GM12873 (cell line): ENCODE results near the gene GCLC.

ENCODE experiments used
- TF ChIP-seq, protein P1 (sequence below): IDR thresholded peaks from 2 replicates; pipeline ENCODE4 v1.5.1; 2012; ENCODE audit warnings: low read depth, mild to moderate bottlenecking, moderate library complexity, low read length, control low read depth; ENCODE audit not compliant: insufficient read depth; ENCODE audit errors: missing control alignments

The GCLC gene

DNA sequence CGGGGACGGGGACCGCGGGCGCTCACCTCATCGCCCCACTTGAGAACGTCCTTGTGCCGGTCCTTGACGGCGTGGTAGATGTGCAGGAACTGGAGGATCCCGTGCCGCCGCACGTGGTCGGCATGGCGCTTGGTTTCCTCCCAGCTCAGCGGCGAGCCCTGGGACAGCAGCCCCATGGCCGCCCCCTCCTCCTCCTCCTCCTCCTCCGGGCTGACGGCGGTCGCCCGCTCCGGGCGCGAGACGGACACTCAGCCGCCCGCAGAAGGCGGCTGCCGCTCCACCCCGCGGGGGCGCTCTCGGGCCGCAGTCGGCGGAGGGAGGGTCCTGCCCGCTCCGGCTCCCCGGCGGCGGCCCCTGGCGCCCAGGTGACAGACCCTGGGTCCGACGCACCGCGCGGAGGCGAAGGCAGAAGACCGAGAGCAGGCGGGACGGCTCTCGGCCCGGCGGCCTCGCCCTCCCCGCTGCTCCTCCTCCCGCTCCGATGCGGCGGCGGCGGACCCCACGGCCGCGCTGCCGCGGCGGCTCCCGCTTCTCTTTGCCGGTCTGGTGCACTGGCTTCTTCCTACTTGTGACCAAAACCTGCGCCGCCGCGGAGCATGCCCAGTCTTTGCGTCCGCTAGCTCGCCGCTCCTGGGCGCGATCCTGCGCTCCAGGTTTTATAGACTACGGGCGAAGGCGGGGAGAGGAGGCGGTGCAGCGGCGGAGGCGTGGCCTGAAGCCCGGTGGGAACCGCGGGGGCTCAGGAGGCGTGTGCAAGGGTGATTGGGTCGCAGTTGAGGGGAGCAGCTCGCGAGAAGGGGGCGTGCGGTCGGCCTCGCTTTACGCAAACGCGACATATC is at the start of gene GCLC:
Gene GCLC, minus strand, starts transcription at position 632 of the 839 bp plus-strand sequence. Its CDS starts 456 bp downstream, at position 176.
- TF ChIP-seq, protein P1, sequence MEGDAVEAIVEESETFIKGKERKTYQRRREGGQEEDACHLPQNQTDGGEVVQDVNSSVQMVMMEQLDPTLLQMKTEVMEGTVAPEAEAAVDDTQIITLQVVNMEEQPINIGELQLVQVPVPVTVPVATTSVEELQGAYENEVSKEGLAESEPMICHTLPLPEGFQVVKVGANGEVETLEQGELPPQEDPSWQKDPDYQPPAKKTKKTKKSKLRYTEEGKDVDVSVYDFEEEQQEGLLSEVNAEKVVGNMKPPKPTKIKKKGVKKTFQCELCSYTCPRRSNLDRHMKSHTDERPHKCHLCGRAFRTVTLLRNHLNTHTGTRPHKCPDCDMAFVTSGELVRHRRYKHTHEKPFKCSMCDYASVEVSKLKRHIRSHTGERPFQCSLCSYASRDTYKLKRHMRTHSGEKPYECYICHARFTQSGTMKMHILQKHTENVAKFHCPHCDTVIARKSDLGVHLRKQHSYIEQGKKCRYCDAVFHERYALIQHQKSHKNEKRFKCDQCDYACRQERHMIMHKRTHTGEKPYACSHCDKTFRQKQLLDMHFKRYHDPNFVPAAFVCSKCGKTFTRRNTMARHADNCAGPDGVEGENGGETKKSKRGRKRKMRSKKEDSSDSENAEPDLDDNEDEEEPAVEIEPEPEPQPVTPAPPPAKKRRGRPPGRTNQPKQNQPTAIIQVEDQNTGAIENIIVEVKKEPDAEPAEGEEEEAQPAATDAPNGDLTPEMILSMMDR = peak; percentile 62

DNA sequence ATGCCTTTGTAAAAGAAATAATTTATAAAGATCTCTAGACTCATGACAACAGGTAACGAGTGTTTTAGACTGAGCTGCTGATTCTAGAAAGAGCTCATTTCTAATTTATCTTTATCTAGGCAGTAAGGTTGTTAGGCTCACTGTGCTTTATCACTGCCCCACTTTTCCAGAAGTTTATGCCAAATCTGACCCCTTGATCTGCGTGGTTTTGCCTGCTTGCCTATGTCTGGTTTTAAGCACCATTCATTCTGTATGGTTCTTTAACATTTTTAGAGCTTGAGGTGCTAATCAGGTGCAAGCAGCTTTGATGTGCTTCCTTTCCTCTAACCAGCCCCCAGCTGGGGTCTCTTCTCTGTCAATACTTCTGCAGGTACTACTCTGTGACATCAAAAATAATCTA is 49.7 kb upstream of the GCLC start:
- TF ChIP-seq, protein P1 = no peak

DNA sequence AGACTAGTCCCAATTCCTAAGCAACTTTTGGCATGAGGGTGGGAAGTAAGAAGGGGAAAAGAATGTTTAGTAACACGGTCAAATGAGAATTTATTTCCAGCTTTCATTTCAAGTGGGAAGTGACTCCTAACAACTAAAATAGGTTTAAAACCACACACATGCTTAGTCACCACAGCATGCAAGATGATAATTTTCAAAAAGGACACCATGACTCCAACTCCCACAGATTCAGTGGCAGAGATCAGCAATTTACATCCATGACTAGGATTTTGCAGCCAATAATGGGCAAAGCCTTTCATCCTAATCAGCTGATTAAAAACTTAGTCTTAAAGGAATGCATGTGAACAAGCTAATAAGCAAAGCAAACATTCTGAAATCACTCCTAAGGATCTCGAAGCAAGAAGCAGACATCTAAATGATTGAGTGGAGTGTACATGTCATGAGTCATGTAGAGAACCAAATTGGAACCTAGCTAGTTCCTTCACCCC is 48.1 kb upstream of the GCLC start:
- TF ChIP-seq, protein P1 = no peak

DNA sequence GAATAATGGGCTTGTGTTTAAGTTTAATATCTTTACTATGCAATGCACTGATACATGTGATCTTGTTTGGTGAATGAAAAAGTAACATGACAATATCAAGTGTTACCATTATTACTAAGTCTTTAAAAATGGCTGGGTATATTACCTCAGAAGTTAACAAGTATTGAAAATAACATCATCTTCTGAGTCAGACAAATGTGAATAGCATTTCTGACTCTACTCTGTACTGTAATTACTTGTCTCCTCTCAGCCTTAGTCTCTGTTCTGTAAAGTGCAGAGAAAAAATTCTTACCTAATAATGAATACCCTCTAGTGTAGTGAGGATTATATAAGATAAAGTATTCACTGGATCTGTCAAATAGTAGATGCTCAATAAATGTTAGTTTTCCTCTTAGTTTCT is 47.0 kb upstream of the GCLC start:
- TF ChIP-seq, protein P1 = no peak

DNA sequence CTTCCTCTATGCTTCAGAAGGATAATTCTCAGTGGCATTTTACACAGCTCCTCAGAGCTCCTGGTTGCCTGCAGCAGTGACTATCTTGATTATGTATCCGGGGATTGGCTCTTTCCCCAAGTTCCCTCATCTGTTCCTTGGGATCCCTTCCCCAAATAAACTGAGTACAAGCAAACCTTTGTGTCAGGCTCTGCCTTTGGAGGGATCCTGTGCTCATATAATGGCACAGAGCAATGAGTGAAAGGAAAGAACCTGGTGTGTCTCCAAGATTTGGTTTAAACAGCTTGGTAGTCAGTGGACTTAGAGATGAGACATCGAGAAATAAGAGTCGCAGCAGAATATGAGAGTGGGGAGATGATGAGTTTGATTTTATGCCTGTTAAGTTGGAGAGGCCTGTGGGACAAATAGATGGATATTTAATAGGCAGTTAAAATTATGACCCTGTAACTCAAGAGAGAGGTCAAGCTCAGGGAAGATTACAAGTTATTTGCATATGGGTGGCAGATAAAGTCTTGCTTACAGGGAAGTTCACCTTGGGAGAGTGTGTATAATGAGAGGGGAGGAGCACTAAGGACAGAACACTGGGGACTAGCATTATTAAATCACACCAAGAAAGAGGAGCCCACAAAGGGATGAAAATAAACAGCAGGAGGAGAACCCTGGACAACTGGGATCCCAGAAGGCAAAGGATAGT is 44.1 kb upstream of the GCLC start:
- TF ChIP-seq, protein P1 = no peak

DNA sequence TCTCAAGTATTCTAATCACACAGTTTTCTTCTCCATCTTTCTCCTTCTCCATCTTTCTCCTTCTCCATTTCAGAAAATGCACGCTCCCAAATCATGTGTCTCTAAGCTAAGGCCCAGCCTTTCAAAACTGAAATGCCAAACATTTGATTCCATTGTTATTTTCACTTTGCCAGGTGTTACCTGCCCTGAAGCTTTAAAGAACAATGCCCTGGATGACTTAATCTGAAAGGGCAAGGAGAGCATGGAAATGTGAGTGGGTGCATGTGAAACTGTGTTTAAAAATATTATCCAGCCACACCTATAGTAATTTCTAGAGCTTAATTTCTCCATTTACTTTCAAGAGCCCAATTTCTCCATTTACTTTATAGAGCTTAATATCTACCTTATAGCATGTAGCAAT is 42.4 kb upstream of the GCLC start:
- TF ChIP-seq, protein P1 = no peak

DNA sequence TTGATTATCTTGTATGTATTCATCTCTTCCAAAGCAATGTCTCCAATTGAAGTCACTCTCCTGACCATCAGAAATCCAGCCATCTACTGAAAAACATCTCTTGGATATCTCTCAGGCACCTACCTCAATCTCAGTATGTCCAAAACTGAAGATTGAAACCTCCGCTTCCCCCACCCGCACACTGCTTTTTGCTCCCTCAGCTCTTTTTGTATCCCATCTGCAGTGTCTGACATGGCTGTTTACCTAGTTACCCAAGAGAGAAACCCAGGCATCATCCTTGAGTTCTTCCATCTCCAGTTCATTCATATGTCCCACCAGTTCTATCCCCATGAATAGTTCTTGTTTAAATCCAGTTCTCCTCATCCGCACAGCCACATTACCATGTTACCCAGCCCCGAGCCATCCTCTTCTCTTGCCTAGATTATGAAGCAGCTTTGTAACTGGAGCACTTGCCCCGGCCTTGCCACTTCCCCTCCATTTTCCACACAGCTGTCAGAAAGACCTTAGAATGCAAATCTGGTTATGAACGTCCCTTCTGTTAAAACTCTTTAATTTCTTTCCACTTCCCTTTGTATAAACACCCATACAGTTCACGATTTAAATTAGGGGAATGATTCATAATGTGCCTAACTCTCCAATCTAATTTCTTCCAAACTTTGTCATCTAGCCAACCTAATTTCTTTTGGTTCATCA is 40.5 kb upstream of the GCLC start:
- TF ChIP-seq, protein P1 = no peak
